HepG2 (cell line): Measurements from ENCODE around the gene AANAT. TPM values are rescaled to one million over a fixed set of nuclear protein-coding genes. Genes with fewer than 3 reads are reported as not detected.
A peak's percentile ranks its signal among the peaks of the same experiment; 100 is the strongest.

Experiments
- BATF2 ChIP-seq: sonication (generic); formaldehyde crosslinking; IDR thresholded peaks from 2 replicates; pipeline ENCODE4 v1.8.0; 2022; ENCODE audit warnings: mild to moderate bottlenecking, missing genetic modification reagents, moderate library complexity
- DZIP1 ChIP-seq: sonication (generic); formaldehyde crosslinking; IDR thresholded peaks from 2 replicates; pipeline ENCODE4 v1.5.0; 2020; ENCODE audit warnings: mild to moderate bottlenecking, missing genetic modification reagents
- GZF1 ChIP-seq: sonication (generic); formaldehyde crosslinking; IDR thresholded peaks from 2 replicates; pipeline ENCODE4 v1.5.1; 2020; ENCODE audit warnings: mild to moderate bottlenecking, missing genetic modification reagents
- KAT8 ChIP-seq: IDR thresholded peaks from 2 replicates; pipeline ENCODE4 v1.6.1; 2016; ENCODE audit warnings: missing genetic modification reagents, missing compliant biosample characterization
- NR2C2 ChIP-seq: sonication (generic); formaldehyde crosslinking; IDR thresholded peaks from 2 replicates; pipeline ENCODE4 v1.4.0; 2020; ENCODE audit warnings: missing genetic modification reagents, mild to moderate bottlenecking, moderate library complexity, borderline replicate concordance
- PHF20 ChIP-seq: sonication (generic); formaldehyde crosslinking; IDR thresholded peaks from 2 replicates; pipeline ENCODE4 v1.5.0; 2020; ENCODE audit warnings: mild to moderate bottlenecking, missing genetic modification reagents
- REXO4 ChIP-seq: sonication (generic); formaldehyde crosslinking; IDR thresholded peaks from 2 replicates; pipeline ENCODE4 v1.8.0; 2022; ENCODE audit warnings: missing genetic modification reagents, mild to moderate bottlenecking, borderline replicate concordance
- TOPORS ChIP-seq: sonication (generic); formaldehyde crosslinking; IDR thresholded peaks from 2 replicates; pipeline ENCODE4 v1.8.0; 2023; ENCODE audit warnings: mild to moderate bottlenecking, missing genetic modification reagents
- ZBTB7A ChIP-seq: sonication (generic); formaldehyde crosslinking; IDR thresholded peaks from 2 replicates; pipeline ENCODE4 v1.8.0; 2022; ENCODE audit warnings: mild to moderate bottlenecking, missing genetic modification reagents
- ZFX ChIP-seq: sonication (generic); formaldehyde crosslinking; IDR thresholded peaks from 2 replicates; pipeline ENCODE4 v1.4.0; 2020; ENCODE audit warnings: mild to moderate bottlenecking, low read depth, missing genetic modification reagents, moderate library complexity
- ZHX2 ChIP-seq, 2 experiments: sonication (generic) in 1 of 2; formaldehyde crosslinking in 1 of 2; IDR thresholded peaks; 2 replicates each; pipeline versions ENCODE4 v1.6.1 to v1.9.0; 2014 to 2022; ENCODE audit warnings: antibody characterized with exemption in 1 of 2, borderline replicate concordance in 1 of 2, inconsistent platforms in 1 of 2, low read depth in 1 of 2, missing genetic modification reagents in 1 of 2
- ZNF10 ChIP-seq: sonication (generic); formaldehyde crosslinking; IDR thresholded peaks from 2 replicates; pipeline ENCODE4 v1.4.0; 2020; ENCODE audit warnings: mild to moderate bottlenecking, low read depth, missing genetic modification reagents, borderline replicate concordance
- ZNF124 ChIP-seq: sonication (generic); formaldehyde crosslinking; IDR thresholded peaks from 2 replicates; pipeline ENCODE4 v1.4.0; 2020; ENCODE audit warnings: missing genetic modification reagents
- ZNF136 ChIP-seq: sonication (generic); formaldehyde crosslinking; IDR thresholded peaks from 2 replicates; pipeline ENCODE4 v1.8.1; 2022; ENCODE audit warnings: low read depth, mild to moderate bottlenecking, moderate library complexity, missing genetic modification reagents
- ZNF337 ChIP-seq: sonication (generic); formaldehyde crosslinking; IDR thresholded peaks from 2 replicates; pipeline ENCODE4 v1.5.1; 2020; ENCODE audit warnings: missing genetic modification reagents, low read depth, mild to moderate bottlenecking, borderline replicate concordance
- ZNF800 ChIP-seq: sonication (generic); formaldehyde crosslinking; IDR thresholded peaks from 2 replicates; pipeline ENCODE4 v1.4.0; 2020; ENCODE audit warnings: missing genetic modification reagents
- polyA plus RNA-seq, 8 experiments: library from polyadenylated mRNA; depleted of rRNA in 3 of 8; stranded (reverse) in 7 of 8; unstranded in 1 of 8; fragments of >200 nt; fragmentation: Illumina TruSeq in 4 of 8; extraction: Trizol in 4 of 8; gene quantifications; 2 replicates each; pipeline versions ENCODE4 v1.2.1 to v1.2.3, GENCODE V29; 2011 to 2016; ENCODE audit warnings: low read depth in 4 of 8, missing spikeins in 1 of 8, mixed read lengths in 1 of 8; ENCODE audit not compliant: insufficient read depth in 1 of 8
- total RNA-seq, 5 experiments: library from RNA; depleted of rRNA; stranded (reverse); fragments of >200 nt; fragmentation: Illumina TruSeq; extraction: Trizol; gene quantifications; 2 replicates each; pipeline ENCODE4 v1.2.3, GENCODE V29; 2016; ENCODE audit warnings: low read depth in 1 of 5

AANAT gene
- total and polyA plus RNA-seq, 2 of the 13 experiments (the other 11 are each of a cell fraction or from before 2014, with no cell fraction given): 0.07 TPM; not detected in 1

GRCh38 chr17:76506408-76507345, 39.3 kb downstream of the AANAT start (continued):
- TF ChIP-seq BATF2 (CRISPR knock-in tag) (no peak), REXO4 (no peak), ZNF10 (no peak), PHF20 (CRISPR knock-in tag) (no peak; the same call in 1 of the 2 replicates), ZNF124 (CRISPR knock-in tag) (peak; percentile 82; the same call in 1 of the 2 replicates), ZFX (CRISPR knock-in tag) (0 out of 2 replicates have a peak, but pooled peaks have one; percentile 10), ZNF136 (CRISPR knock-in tag) (no peak; the same call in 1 of the 2 replicates), KAT8 (CRISPR knock-in tag) (no peak), ZBTB7A (CRISPR knock-in tag) (no peak; the same call in 1 of the 2 replicates), TOPORS (0 out of 2 replicates have a peak, but pooled peaks have one; percentile 38), ZNF800 (no peak), DZIP1 (CRISPR knock-in tag) (peak; percentile 87; the same call in 1 of the 2 replicates), GZF1 (CRISPR knock-in tag) (no peak), ZHX2 (IDR thresholded peaks at IDR 0.05; ENCODE audit: low read depth) (no peak), ZHX2 (CRISPR knock-in tag; IDR thresholded peaks at IDR 0.05; ENCODE audit: borderline replicate concordance) (no peak), ZNF337 (CRISPR knock-in tag) (no peak), NR2C2 (CRISPR knock-in tag) (no peak)
